Astrocyte of the cerebellum (primary cell): ENCODE data around the gene MAP4K3.

Experiments
- DNase-seq: peaks from one replicate; pipeline ENCODE4 v3.0.0-alpha.2; 2011; ENCODE audit warnings: low read depth
- H3K4me3 ChIP-seq: 2 replicates; pipeline ENCODE4 v1.5.1; 2011; ENCODE audit warnings: mild to moderate bottlenecking, low read depth, low read length, moderate library complexity
- CTCF ChIP-seq: IDR thresholded peaks from 2 replicates; pipeline ENCODE4 v1.5.1; 2012; ENCODE audit warnings: low read length, low read depth, moderate library complexity, mild to moderate bottlenecking; ENCODE audit errors: missing control alignments
- in situ Hi-C: cut with HindIII; loops from 2 replicates; pipeline ENCODE4 v1.10.0; 2017; ENCODE audit warnings: low sequenced_read_pairs

MAP4K3 gene

GRCh38 chr2:39435741-39436591, 1.1 kb downstream of the MAP4K3 start:
- peak; percentile 42 for DNase-seq
- in situ Hi-C loops: no loop called here
- H3K4me3 ChIP-seq: peak overlapping the region; percentile 87
- TF ChIP-seq CTCF: no peak

- peak overlapping the region; percentile 87 for H3K4me3 ChIP-seq
- in situ Hi-C loops: no loop called here
- no peak for DNase-seq
Measured at GRCh38 chr2:39435234-39435633, 1.9 kb downstream of the MAP4K3 start.

GRCh38 chr2:39434233-39434897, 2.7 kb downstream of the MAP4K3 start:
- no peak overlapping the region for H3K4me3 ChIP-seq
- TF ChIP-seq CTCF: no peak
- in situ Hi-C loops: no loop called here
- DNase-seq: no peak

More at GRCh38 chr2:39435234-39435633, 1.9 kb downstream of the MAP4K3 start:
- TF ChIP-seq CTCF: no peak

- no peak for DNase-seq
- in situ Hi-C loops: no loop called here
- H3K4me3 ChIP-seq: no peak overlapping the region
- TF ChIP-seq CTCF: no peak
Measured at GRCh38 chr2:39433586-39434195, 3.4 kb downstream of the MAP4K3 start.

GRCh38 chr2:39432701-39433100, 4.4 kb downstream of the MAP4K3 start:
- TF ChIP-seq CTCF: no peak
- no peak overlapping the region for H3K4me3 ChIP-seq
- no peak for DNase-seq
- in situ Hi-C loops: no loop called here

- H3K4me3 ChIP-seq: no peak overlapping the region
- in situ Hi-C loops: no loop called here
- TF ChIP-seq CTCF: no peak
- no peak for DNase-seq
Measured at GRCh38 chr2:39431592-39432316, 5.3 kb downstream of the MAP4K3 start.
